HG03565 (cell line): Measurements from ENCODE around the gene RPAIN.

Source experiments
- ATAC-seq: cut with Tn5 transposase; IDR thresholded peaks from one replicate; pipeline ENCODE4 v1.9.1; 2021; ENCODE audit warnings: mild to moderate bottlenecking, moderate library complexity; ENCODE audit not compliant: unreplicated experiment

RPAIN gene

DNA sequence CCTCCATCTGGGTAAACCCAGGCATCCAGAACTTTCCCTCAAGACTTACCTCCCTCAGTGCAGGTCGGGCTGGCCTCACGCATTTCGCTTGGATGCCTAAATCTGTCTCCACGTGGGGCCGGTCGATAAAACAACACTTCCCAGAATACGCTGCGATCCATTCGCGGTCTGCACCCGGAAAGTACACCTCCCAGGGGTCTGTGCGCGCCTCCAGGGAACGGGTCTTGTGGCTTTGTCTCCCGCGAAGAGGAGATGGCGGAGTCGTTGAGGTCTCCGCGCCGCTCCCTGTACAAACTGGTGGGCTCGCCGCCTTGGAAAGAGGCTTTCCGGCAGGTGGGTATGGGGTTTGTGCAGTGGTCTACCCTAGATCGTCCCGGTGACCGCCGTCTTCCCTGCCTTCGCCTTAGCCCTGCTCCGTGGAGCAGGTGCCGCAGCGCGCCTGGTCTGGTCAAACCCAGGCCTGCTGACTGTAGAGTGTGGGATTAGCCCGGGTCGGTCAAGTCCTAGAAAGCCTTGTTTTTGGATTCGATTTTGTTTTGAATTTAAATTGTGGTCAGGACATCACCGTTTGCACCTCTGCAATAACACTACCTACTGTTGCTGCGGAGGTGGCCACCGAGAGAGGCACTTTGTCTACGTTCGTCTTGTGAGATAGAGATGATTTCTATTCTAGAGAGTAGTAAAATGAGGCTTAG is at the start of gene RPAIN:
TSS of gene RPAIN (plus strand) at position 224 of the 695 bp plus-strand sequence. CDS start at position 253, 29 bp downstream.
- peak; percentile 27 for ATAC-seq

GRCh38 chr17:5370411-5370810 is 49.6 kb upstream of the RPAIN start:
- ATAC-seq: no peak

- ATAC-seq: peak; percentile 81
Observed at GRCh38 chr17:5373112-5373511, 46.9 kb upstream of the RPAIN start.

DNA sequence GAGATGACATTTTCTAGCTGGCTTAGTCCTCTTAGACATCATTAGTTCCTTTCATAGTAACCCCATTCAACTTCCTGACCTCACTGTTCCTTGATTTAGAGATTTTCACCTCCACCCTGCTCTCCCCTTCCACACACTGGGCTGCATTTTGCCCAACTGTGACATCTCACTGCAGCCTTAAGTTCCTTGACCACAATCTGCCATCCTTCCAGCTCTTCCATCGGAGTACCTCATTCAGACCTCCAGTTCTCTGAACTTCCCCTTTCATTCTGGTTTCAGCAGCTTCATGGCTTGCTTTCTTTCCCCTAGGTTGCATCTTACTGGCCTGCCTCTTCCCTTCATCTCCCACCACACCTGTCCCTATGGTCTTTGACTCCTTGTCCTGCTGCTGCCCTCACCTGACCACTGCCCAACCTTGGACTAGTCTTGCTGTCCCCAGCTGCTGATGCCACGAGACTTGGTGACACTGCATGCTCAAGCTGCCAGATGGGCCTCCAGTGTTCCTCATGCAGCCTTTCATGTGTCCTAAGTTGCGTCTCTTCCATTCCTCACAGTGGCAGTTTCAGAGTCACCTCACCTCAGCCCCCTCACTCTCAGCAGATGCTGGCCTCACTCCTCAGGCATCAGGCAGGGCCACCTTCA is 41.3 kb upstream of the RPAIN start:
- no peak for ATAC-seq

- no peak for ATAC-seq
Observed at GRCh38 chr17:5379351-5380107, 40.5 kb upstream of the RPAIN start.

DNA sequence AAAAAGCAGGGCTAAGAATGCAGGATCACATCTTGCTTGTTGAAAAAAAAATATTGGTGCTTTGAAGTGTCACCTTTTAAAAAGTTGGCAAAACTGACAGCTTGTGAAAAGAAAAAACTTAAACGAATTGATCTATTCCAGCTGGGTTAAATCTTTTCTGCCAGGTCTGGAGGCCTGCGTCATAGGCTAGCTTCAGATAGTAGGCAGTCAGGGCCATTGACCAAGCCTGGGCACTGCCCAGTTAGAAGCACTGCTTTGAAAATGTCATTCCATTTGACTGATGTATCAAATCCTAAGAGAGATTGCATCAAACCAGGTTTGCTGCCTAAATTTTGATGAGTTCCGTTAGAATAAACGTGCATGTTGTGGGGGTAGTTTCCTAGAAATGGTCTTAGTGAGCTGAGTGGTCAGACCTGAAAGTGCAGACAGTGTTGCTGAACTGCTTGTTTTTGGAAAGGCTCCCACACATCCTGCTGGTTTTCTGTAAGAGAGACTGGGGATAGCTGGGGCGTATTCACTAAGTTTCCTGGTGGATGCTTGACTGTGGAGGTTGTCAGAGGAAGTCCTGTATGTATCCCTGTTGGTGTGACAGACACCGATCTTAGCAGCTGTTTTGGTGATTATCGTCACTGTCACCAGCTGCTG is 39.4 kb upstream of the RPAIN start:
- no peak for ATAC-seq

GRCh38 chr17:5381542-5381941 is 38.4 kb upstream of the RPAIN start:
- ATAC-seq: no peak

GRCh38 chr17:5391678-5392077 is 28.3 kb upstream of the RPAIN start:
- ATAC-seq: no peak

DNA sequence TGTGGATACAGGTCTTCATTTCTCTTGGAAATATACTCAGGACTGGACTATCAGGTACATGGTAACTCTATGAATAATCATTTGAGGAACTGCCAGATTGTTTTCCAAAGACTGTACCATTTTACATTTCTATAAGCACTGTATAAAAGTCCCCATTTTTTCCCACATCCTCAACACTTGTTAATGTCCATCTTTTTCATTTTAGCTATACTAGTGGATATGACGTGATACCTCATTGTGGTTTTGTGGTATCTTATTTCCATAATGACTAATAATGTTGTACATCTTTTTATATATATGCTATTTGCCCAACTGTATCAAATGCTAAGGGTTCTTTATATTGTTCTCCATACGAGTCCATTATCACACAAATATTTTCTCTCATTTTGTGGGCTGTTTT is 23.4 kb upstream of the RPAIN start:
- no peak for ATAC-seq

GRCh38 chr17:5399767-5400166 is 20.2 kb upstream of the RPAIN start:
- ATAC-seq: no peak

DNA sequence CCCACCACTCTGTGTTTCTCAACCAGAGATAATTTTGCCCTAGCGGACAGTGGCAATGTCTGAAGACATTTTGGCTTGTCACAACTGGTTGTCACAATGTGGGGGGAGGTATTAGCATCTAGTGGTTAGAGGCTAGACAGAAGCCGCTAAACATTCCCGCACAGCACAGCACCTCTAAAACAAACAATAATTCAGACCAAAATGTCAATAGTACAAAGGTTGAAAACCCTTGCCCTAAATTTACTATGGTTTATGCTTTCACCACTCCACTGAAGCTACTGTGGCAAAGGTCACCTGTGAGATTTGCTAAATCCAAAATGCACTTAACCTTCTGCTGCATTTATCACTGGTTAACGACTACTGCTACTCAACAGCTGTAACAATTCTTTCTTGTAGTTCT is 14.6 kb upstream of the RPAIN start:
- no peak for ATAC-seq

- no peak for ATAC-seq
Observed at GRCh38 chr17:5408186-5408585, 11.8 kb upstream of the RPAIN start.

- ATAC-seq: no peak
Observed at GRCh38 chr17:5410594-5411272, 9.2 kb upstream of the RPAIN start.

DNA sequence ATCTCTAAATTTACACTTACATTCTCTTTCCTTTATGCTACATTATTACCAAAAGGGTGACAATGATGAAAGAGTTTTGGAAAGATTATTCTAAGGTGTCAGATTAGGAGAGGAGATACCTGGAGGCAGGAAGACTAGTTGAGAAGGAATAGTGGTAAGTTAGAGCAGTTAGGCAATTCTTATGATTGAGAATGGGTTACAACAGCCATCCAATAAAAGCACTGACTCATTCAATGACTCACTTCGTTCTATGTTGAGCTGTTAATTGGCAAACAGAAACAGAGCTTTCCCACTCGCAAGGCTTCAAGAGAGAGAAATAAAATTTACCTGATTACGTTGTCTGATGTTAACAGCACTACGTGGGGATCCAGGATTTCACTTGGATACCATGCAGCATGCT is 6.3 kb upstream of the RPAIN start:
- ATAC-seq: no peak

GRCh38 chr17:5416901-5417300 is 3.1 kb upstream of the RPAIN start:
- ATAC-seq: no peak

GRCh38 chr17:5418858-5419355 is 1.1 kb upstream of the RPAIN start:
- ATAC-seq: no peak

DNA sequence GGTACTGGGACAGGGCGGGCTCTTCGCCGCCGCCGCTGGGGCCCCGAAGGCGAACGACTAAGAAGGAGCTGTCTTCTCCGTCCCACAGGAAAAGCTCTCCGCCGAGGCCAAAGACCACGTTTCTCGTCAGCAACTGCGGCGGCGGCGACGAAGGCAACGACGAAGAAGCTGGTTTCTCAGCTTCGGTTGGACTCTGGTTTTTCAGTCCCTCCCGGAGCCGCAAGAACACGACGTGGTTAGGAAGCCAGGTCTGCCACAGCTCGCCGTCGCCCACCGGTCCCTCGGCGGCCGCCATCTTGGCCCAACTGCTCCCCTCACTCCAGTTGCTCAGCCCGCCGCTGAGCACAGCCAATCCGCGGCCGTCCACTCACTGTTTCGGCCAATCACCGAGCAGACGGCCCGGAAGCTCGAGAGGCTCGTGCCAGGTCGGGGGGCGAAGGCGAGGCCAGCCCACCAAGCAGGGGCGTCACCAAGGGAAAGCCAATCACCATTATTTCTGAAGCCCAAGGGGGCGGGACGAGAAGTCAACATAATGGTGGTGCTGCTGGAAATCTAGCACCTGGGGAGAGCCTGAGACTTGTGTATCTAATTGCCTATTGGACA is 525 bp upstream of the RPAIN start, which contains the start of gene NUP88:
TSS of gene NUP88 (minus strand) at position 307 of the 603 bp plus-strand sequence. CDS start at position 295, 12 bp downstream.
- ATAC-seq: peak; percentile 79

- ATAC-seq: no peak
Observed at GRCh38 chr17:5422505-5422904, 2.5 kb downstream of the RPAIN start.

GRCh38 chr17:5424909-5425308 is 4.9 kb downstream of the RPAIN start:
- no peak for ATAC-seq

- no peak for ATAC-seq
Observed at GRCh38 chr17:5425826-5426225, 5.8 kb downstream of the RPAIN start.
